Thymus (tissue), 11 donors: Measurements from ENCODE around the gene IGF1R. TPM values are rescaled to one million over a fixed set of nuclear protein-coding genes. Genes with fewer than 3 reads are reported as not detected.

Experiments
- DNase-seq, 9 donors: peaks; one replicate each; pipeline ENCODE4 v3.0.0-alpha.2; 2013; ENCODE audit warnings: low spot score in 9 of 9, low read depth in 6 of 9, missing footprints in 1 of 9
- H3K27ac ChIP-seq, 2 donors: one replicate each; pipeline ENCODE4 v1.5.1; 2013; ENCODE audit warnings: control low read depth in 1 of 2, low read depth in 1 of 2, low read length in 1 of 2, mild to moderate bottlenecking in 1 of 2, moderate library complexity in 1 of 2
- H3K27me3 ChIP-seq, 2 donors: one replicate each; pipeline ENCODE4 v1.5.1; 2013; ENCODE audit warnings: low read length in 1 of 2; ENCODE audit not compliant: control insufficient read depth in 2 of 2, insufficient read depth in 1 of 2
- H3K36me3 ChIP-seq, 2 donors: one replicate each; pipeline ENCODE4 v1.5.1; 2013; ENCODE audit warnings: low read length in 1 of 2, mild to moderate bottlenecking in 1 of 2, moderate library complexity in 1 of 2; ENCODE audit not compliant: control insufficient read depth in 2 of 2, insufficient read depth in 2 of 2
- H3K4me1 ChIP-seq, 2 donors: one replicate each; pipeline ENCODE4 v1.5.1; 2013; ENCODE audit warnings: low read length in 2 of 2; ENCODE audit not compliant: control insufficient read depth in 2 of 2, insufficient read depth in 2 of 2
- H3K4me3 ChIP-seq, 2 donors: one replicate each; pipeline ENCODE4 v1.5.1; 2013; ENCODE audit warnings: low read length in 2 of 2, control low read depth in 1 of 2, mild to moderate bottlenecking in 1 of 2
- H3K9me3 ChIP-seq, 2 donors: one replicate each; pipeline ENCODE4 v1.5.1; 2013; ENCODE audit warnings: low read length in 1 of 2, mild to moderate bottlenecking in 1 of 2; ENCODE audit not compliant: control insufficient read depth in 2 of 2, insufficient read depth in 1 of 2
- WGBS: extraction: QIAGEN DNeasy Blood & Tissue Kit; methylation state at CpG from one replicate; pipeline ENCODE4 v1.1.7; 2013; 5-methylcytosine and 5-hydroxymethylcytosine counted together
- polyA plus RNA-seq: library from polyadenylated mRNA; stranded (reverse); fragments of 200-250 nt; gene quantifications from one replicate; pipeline ENCODE4 v1.2.3, GENCODE V29; 2013
- total RNA-seq: library from RNA; stranded (reverse); fragments of 120-200 nt; gene quantifications from one replicate; pipeline ENCODE4 v1.2.4, GENCODE V29; 2013
- donor health status: healthy.

IGF1R gene
- total and polyA plus RNA-seq, 2 donors, result 10.0 to 11.0 TPM

DNA sequence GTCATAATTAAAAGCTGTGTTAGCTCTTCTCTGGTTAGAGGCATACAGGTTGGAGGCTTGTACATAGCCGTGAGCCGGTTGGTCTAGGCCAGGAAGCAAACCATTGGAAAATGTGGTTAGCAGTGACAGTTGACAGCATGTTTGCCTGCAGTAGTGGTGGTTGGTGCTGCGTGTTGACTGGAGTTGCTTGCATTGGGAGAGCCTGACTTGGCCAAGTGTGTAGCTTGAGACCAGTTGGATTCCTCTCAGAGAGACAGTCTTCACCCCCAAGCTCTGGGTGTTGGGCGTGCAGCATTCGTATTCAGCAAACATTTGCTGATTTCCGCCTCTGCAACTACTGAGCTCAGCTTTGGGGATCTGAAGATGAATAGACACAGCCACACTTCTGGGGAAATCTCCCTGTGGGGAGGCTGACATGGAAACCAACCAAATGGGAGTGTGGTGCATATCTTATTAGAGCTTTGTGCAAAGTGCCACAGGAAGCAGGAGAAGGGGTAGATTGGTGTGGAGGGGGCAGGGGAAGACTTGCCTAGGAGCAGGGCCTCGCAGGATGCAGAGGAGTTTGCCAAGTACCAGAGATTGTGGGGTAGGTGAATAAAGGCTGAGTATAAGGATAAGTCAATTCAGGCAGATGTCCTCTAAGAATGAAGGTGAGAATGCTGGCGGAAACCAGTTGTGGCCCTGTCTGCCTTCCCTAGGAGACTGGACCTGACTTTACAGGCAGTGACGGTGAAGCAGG is 83.5 kb downstream of the IGF1R start:
- Histone ChIP-seq H3K27ac (peak overlapping the region in 1 of 2 donors; percentile 2), H3K4me1 (peaks cover 22 to 55% of the 10 kb centered on the region in 2 donors)
- WGBS, result 72% methylated on average over 9 of the region's 9 CpGs

DNA sequence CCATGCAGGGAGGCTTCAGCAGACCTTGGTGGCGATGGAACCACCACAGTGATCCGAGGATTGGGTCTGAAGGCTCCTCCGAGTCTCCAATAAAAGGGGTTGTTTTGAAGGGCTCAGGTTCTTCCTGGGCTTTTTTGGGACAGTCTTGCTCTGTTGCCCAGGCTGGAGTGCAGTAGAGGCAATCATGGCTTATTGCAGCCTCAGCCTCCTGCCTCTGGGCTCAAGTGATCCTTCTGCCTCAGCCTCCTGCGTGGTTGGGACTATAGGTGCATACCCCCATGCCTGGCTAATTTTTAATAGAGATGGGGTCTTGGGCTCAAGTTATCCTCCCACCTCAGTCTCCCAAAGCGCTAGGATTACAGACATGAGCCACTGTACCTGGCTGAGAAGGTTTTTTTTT is 84.8 kb downstream of the IGF1R start:
- no peak for DNase-seq
- WGBS, result 97% methylated on average over 5 of the region's 5 CpGs
- no peak overlapping the region for H3K27ac ChIP-seq

More for the DNA sequence above, 83.5 kb downstream of the IGF1R start:
- peak in 1 of 9 donors; percentile 55 for DNase-seq
- Histone ChIP-seq H3K36me3 (no peaks in the 10 kb centered on the region), H3K9me3 (no peaks in the 10 kb centered on the region), H3K27me3 (no peaks in the 10 kb centered on the region), H3K4me3 (no peak overlapping the region)

DNA sequence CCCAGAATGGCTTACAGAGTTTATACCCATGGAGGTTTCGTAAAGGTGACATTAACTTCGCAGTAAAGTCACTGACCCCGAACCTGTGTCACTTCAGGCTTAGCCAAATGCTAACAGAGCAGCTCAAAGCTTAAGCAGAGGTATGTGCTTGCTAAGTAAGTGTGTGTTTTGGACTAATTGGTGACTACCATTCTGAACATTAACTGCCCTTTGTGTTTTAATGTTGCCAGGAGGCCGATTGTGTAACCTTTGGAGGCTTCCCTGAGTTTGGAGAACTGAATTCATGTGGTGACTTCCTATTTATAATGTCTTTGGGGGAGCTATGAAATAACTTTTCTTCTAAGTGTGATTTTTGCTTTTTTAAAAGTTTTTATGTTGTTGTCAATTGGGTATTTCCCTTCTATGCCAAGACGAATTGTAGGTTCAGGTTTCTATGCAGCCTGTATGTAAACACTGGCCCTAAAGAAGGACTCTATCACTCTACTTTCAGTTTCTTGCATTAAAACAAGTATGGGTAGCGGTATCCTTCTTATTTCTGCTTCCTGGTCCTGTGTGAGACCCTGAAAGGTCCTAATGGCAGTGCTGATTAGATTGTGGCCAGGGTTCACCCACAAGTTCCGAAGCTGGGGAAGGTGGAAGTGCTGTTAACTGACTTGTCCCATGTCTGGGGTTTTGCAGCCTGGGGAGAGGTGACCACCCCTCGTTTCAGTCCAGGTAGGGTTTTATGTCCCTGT is 86.3 kb downstream of the IGF1R start:
- Histone ChIP-seq H3K27me3 (no peaks in the 10 kb centered on the region), H3K4me1 (peaks cover 20 to 60% of the 10 kb centered on the region in 2 donors), H3K4me3 (no peak overlapping the region), H3K9me3 (no peaks in the 10 kb centered on the region), H3K36me3 (no peaks in the 10 kb centered on the region), H3K27ac (peak overlapping the region in 1 of 2 donors; percentile 26)
- no peak for DNase-seq
- WGBS, result 76% methylated on average over 8 of the region's 8 CpGs

More for the DNA sequence above, 84.8 kb downstream of the IGF1R start:
- no peaks in the 10 kb centered on the region for H3K9me3 ChIP-seq
- H3K4me3 ChIP-seq, result no peak overlapping the region
- no peaks in the 10 kb centered on the region for H3K36me3 ChIP-seq
- peaks cover 22 to 58% of the 10 kb centered on the region in 2 donors for H3K4me1 ChIP-seq
- no peaks in the 10 kb centered on the region for H3K27me3 ChIP-seq

DNA sequence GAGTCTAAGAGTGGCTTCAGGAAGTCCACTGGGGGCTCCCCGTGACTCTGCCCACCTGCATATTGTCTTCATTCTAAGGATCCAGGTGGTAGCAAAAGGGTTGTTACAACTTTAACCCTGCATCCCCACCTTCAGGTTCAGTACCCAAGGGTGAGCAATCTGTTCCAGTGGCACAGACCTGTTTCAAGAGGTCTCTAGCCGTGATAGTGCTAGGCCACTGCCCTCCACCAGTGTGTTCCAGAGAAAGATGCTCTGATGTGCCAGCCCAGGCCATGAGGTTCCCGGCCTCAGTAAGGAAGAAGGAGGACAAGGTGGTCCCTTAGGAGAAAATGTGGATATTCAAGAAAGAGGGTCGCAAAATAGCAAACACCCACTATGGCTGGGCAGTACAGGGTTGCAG is 87.0 kb downstream of the IGF1R start:
- Histone ChIP-seq H3K27me3 (no peaks in the 10 kb centered on the region), H3K27ac (no peak overlapping the region), H3K4me3 (no peak overlapping the region), H3K9me3 (no peaks in the 10 kb centered on the region), H3K4me1 (peaks cover 19 to 64% of the 10 kb centered on the region in 2 donors), H3K36me3 (no peaks in the 10 kb centered on the region)
- 99% methylated on average over 4 of the region's 4 CpGs for WGBS
- no peak for DNase-seq

DNA sequence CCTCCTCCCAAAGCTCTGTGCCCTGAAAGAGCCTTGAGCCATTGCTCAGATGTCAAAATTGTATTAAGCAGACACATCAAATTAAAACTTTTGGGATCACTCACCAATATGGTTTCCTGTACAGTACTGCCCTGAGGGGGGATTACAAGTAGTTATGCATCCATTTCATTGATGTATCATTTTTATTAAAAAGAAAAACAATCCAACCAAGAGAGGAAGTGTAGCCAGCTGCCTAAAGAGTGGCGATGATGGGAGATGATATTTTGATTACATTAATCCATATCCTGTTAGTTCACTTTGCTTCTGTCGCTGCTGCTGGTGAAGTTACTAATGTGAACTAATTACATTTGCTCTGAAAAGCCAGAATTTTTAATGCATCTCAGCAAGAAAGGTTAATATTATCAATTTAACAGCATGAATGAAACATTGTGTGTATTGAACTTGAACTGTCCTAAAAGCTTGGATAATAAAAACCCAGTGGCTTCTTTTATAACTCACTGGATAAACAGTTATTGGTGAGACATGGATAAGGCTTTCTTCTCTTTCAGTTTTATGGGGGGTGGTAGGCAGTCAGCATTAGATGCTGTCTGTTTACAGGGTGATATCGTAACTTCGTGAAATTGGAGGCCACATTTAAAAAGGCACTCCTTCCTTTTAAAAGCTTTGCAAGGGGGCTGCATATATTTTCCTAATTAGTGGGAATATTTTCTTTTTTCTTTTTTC is 87.7 kb downstream of the IGF1R start:
- Histone ChIP-seq H3K27me3 (no peaks in the 10 kb centered on the region), H3K27ac (no peak overlapping the region), H3K4me3 (no peak overlapping the region), H3K9me3 (no peaks in the 10 kb centered on the region), H3K36me3 (no peaks in the 10 kb centered on the region), H3K4me1 (peaks cover 18 to 64% of the 10 kb centered on the region in 2 donors)
- 96% methylated on average over 4 of the region's 4 CpGs for WGBS
- DNase-seq, result no peak

- H3K4me1 ChIP-seq, result peaks cover 8 to 59% of the 10 kb centered on the region in 2 donors
- H3K9me3 ChIP-seq, result no peaks in the 10 kb centered on the region
- WGBS, result 97% methylated on average over 6 of the region's 6 CpGs
- no peaks in the 10 kb centered on the region for H3K36me3 ChIP-seq
- H3K27ac ChIP-seq, result no peak overlapping the region
- no peak for DNase-seq
- H3K4me3 ChIP-seq, result no peak overlapping the region
- no peaks in the 10 kb centered on the region for H3K27me3 ChIP-seq
Measured at GRCh38 chr15:98737159-98737558, 88.8 kb downstream of the IGF1R start.

- Histone ChIP-seq H3K4me3 (no peak overlapping the region), H3K9me3 (no peaks in the 10 kb centered on the region), H3K36me3 (no peaks in the 10 kb centered on the region), H3K4me1 (peaks cover 6 to 53% of the 10 kb centered on the region in 2 donors), H3K27ac (no peak overlapping the region), H3K27me3 (no peaks in the 10 kb centered on the region)
- no peak for DNase-seq
- WGBS, result 93% methylated on average over 7 of the region's 7 CpGs
Measured at GRCh38 chr15:98737721-98738120, 89.4 kb downstream of the IGF1R start.

DNA sequence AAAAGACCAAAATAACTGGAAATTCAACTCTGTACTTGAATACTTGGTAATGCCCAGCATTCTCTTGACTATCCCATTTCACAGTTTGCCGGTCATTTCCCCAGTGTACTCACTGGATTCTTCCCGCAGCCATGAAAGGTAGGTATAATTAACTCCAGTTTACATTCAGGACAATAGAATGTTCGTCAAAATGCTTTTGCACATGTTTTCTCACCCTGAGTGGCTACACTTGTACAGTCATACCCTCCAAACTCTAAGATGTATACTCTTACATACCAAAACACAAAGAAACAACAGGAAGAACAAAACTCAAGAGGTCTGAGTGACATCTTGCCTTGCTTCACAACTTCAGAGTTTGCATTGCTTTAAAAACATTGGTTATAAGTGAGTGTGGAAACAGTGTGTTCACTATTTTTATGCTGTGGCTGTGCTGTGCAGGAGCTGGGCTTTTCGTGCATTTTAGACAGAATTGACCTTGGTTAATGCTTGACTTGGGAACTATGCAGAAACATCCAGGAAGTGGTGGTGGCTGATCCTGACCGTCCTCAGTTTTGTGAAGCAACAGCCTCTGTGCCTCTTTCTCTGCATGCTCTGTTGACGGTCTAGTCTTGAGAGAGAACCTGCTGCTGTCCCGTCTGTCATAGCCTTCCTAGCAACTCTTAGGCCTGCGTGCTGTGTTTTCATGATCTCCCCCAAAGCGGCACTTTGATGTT is 90.5 kb downstream of the IGF1R start:
- no peaks in the 10 kb centered on the region for H3K27me3 ChIP-seq
- peak overlapping the region; percentile 74 to 77 for H3K27ac ChIP-seq
- H3K4me3 ChIP-seq, result no peak overlapping the region
- H3K9me3 ChIP-seq, result no peaks in the 10 kb centered on the region
- peaks cover 6 to 48% of the 10 kb centered on the region in 2 donors for H3K4me1 ChIP-seq
- H3K36me3 ChIP-seq, result no peaks in the 10 kb centered on the region
- peak in 1 of 9 donors; percentile 51 for DNase-seq
- WGBS, result 85% methylated on average over 9 of the region's 9 CpGs
